ENCODE data around the gene MLLT1.

Gene MLLT1

GRCh38 chr19:6259312-6259861, 20.4 kb downstream of the MLLT1 start:
- no peak for DNase-seq (ENCODE audit: low read depth)

GRCh38 chr19:6258812-6259311, 20.9 kb downstream of the MLLT1 start:
- DNase-seq (ENCODE audit: low read depth): no peak

DNA sequence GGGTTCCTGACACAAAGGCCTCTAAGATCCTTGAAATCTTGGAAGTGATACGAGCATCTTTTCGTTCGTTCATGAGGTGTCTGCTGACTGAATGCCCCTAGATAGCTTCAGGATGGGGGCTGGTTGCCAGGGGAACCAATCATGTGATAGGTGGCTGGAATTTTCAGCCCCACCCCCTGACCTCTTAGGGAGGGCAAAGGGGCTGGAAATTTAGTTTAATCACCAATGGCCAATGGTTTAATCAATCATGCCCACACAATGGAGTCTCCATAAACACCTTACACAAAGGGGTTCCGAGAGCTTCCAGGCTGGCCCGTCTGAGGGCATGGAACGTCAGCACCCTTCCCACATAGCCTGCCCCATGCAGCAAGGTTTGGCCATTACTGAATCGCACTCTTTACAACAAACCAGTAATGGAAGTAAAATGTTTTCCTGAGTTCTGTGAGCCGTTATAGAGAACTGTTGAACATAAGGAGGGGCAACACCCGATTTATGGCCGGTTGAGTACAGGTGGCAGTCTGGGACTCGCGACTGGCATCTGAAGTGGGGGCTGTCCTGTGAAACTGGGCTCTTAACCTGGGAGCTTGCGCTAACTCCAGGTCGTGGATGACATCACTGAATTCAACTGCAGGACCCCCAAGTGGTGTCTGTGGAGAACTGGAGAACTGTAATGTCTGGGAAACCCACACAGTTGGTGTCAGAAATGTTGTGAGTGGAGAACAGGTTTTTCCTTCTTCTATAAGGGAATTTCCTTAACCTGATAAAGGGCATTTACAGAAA, 25.6 kb downstream of the MLLT1 start:
- no peak for DNase-seq (ENCODE audit: low read depth)

DNA sequence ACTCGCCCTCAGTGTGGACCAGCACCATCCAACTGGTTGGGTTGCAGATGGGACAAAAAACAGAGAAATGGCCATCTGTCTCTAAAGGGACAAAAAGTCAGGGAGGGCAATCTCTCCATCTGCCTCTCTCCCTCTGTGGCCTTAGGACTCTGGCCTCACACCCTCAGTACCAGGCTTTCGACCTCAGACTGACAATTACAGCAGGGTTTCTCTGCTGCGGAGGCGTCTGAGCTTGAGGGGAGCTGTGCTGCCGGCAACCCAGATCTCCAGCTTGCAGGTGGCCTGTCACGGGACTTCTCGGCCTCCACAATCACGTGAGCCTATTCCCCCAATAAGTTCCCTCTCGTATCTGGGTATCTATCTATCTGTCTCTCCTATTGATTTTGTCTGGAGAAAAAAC, 27.7 kb downstream of the MLLT1 start:
- DNase-seq (ENCODE audit: low read depth): no peak

GRCh38 chr19:6250909-6251308, 28.9 kb downstream of the MLLT1 start:
- no peak for DNase-seq (ENCODE audit: low read depth)

GRCh38 chr19:6250024-6250615, 29.7 kb downstream of the MLLT1 start:
- no peak for DNase-seq (ENCODE audit: low read depth)

DNA sequence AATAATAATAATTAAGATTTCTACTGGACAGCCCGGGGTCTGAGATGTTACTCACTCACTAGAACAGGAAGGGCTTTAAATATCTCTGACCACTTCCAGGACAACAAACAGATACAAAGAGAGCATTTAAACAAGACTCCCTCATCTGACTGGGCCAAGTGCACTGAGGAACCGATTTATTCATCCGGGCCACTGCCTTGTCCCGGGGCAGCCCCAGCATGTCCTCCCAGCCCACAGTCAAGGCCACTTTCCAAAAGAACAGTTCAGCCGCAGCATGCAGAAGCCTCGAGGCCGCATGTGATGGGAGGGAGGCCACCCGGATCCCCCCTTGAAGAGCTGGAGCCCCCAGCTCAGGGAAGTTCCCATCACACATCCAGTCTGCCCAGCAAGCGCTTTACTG, 30.5 kb downstream of the MLLT1 start:
- DNase-seq (ENCODE audit: low read depth): no peak

GRCh38 chr19:6248844-6249243, 30.9 kb downstream of the MLLT1 start:
- DNase-seq (ENCODE audit: low read depth): no peak

DNA sequence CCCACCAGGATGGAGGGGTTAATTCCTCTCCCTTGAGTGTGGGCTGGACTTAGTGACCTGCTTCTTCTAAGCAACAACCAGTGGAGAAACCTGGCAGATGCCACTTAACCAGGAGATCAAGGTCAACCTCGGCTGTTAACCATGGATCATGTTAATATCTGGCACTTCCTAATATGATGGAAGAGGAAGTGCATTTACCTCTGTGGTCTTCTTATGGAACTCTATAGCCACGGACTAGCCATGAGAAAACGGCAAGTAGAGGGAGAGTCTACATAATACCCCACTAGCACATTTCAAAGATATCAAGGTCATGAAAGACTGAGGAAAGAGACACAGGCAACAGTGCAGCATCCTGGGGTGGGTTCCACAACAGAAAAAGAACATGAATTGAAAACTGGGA, 31.4 kb downstream of the MLLT1 start:
- no peak for DNase-seq (ENCODE audit: low read depth)

DNA sequence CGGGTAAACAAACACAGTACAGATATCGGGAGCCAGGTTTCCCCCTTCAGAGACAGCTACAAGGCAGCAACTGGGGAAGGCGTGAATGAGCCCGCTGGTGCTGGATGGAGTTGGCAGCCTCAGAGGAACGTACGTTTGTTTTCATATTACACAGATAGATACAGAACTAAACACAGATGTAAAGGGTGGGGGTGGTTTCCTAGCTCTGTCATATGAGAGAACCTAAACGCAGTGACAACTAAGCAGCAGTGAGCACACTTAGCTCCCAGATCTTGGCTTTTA, 32.8 kb downstream of the MLLT1 start:
- no peak for DNase-seq (ENCODE audit: low read depth)

DNA sequence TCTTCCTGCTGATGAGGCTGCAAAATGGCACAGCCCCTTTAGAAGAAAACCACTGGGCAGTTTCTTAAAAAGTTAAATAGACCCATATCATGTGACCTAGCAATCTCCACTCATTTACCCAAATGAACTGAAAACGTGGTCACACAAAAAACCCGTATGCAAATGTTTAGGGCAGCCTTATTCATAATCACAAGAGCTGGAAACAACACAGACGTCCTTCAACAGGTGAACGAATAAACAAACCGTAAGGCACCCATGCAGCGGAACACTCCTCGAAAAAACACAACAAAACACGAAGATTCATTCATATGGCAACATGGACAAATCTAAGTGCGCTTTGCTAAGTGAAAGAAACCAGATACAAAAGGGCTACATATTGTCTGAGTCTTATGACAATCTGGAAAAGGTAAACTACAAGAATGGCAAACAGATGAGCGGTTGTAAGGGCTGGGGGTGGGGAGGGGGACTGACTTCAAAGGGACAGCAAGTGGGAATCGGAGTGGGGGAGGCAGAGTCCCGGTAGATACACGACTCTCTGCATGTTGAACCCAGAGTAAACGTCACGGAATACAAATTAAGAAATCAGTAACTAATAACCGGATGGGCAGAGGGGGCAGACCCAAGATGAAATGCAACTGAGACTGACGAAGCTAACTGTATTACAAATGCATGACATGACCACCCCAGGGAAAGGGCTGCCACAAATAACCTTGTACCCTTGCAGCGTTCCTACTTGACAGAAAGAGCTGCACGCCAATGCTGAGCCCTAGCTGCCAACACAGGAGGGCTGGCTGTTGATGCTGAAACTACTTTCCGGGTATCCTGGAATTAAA, 33.4 kb downstream of the MLLT1 start:
- no peak for DNase-seq (ENCODE audit: low read depth)

DNA sequence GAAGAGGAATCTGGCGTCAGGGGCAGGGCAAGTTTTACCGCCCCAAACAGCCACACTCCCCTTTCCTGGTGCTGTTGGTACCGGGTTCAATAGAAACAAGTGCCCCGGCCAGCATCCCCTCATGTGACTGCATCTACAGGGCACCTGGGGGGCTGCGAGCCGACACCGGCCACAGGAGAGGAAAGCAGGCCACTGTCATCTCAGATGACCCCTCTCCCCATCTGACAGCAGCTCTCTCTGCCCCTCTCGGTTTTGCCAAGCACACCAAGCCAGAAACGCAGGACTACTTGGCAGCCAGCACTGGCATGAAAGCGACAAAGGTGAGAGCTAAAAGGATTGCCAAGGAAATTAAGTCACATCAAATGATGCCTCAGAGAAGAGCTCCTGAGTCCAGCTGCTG, 37.1 kb downstream of the MLLT1 start:
- no peak for DNase-seq (ENCODE audit: low read depth)

- DNase-seq (ENCODE audit: low read depth): no peak
Measured at GRCh38 chr19:6241680-6242377, 37.9 kb downstream of the MLLT1 start.

- DNase-seq (ENCODE audit: low read depth): no peak
Measured at GRCh38 chr19:6241056-6241455, 38.7 kb downstream of the MLLT1 start.

DNA sequence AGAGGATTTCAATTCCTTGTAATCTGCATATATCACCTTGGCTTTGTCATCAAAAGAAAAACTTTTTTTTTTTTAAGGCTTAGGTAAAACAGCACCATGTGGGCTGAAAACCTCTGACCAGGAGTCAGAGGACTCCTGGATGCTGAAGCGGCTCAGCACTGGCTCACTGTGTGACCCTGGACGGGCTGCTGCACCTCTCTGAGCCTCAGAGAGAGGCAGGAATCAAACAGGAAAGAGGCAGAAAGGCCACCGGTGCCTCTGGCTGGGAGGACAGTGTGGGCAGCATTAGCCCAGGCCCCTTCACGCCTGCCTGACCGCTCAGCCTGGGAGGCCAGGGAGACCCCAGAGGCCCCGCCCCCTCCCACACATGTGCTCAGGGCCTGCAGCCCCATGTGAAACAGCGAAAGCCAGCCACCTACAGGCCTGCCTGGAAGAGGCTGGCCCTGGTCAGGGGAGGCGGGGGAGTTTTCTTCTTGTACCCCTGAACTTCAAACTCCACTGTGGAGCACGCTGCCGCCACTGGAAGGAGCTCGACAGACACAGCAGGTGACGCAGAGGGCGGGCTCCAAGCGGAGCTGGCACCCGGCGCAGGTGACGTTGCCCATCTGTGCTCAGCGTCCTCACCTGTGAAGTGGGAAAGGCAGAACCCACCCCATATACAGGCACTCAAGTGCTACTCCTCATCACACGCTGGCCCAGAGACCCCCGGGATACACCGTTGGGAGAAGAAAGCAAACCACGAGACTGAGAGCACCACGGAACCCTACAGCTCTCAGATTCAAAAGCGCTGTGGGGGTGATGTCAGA, 39.7 kb downstream of the MLLT1 start:
- DNase-seq (ENCODE audit: low read depth): no peak

DNA sequence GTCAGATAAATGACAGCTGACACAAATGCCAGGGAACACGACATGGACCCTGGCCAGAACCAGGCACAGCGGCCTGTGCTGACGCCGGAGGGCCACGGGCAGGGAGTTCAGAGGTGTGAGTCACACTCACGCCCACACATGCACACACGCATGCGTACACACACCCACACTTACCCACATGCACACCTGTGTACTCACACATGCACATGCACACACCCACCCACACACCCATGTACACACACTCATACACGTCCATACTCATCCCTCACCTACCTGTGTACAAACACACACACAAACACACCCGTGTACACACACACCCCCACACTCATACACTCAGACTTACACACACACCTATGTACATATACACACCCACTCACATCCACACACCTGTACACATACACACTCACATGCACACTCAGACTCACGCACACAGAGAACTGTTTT, 40.4 kb downstream of the MLLT1 start:
- no peak for DNase-seq (ENCODE audit: low read depth)

GRCh38 chr19:6238643-6239281, 41.0 kb downstream of the MLLT1 start:
- DNase-seq (ENCODE audit: low read depth): no peak

DNA sequence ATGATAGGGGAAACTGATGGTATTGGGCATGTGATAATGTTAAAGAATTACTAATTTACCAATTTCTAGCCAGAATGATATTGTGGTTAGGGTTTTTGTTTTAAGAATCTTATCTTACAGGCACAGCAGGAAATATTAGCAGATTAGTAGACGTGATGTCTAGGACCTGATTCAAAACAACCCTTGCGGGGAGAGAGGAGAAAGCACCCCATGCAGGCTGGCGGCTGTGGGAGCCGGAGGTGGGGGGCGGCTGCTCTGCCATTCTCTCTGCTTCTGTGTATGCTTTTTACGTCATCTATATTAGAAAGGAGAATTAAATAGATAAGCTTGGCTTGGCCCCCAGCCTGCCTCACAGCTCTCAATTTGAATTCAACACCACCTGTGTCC, 41.5 kb downstream of the MLLT1 start:
- DNase-seq (ENCODE audit: low read depth): no peak

DNA sequence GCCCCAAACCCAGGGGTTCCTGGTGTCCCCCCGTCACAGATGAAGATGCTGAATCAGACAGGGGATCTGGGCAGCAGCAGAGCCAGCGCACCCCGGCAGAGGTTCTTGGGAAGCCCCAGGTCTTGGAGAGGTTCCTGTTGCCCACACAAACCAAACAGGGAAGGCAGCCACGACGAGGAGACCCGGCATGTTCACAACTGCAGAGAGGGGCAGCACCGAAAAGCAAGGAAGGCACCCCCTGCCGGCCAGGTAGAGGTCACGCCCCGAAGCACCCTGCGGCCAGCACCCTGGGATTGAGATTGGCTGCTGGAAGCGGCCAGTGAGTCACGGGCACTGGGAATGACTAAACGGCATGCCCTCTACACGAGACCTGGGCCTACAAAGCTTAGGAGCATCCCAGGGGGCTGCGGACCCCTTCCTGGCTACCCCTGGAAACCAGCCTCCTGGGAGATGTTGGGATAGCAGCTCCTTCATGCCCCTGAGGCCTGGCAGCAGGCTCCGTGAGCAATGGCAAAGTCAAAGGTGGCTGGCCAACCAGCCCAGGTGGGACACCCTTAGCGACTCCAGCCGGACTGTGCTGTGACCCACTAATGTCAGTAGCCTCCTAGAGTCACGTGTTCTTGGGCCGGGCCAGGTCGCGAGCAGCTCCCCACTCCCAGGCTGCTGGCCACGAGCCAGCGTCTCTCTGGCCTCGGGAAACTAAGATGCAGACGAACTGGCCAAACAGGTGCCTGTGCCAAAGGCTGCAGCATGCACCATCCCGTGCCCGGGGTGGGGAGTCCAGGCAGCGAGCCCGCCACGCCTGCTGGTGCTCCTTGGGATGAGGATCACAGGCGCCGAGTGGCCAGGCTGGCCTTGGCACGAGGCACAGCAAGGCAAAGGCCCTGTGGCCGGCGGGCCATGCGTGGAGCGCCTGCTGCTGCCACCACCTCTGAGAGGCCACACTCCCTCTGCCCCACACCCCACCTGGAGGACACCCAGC, 43.2 kb downstream of the MLLT1 start:
- DNase-seq (ENCODE audit: low read depth): no peak

Data from stromal cell of bone marrow (primary cell).